GM23248 (cell line): ENCODE results near the gene H2BW2. TPM values are rescaled to one million over a fixed set of nuclear protein-coding genes. Genes with fewer than 3 reads are reported as not detected.

Experiments
- DNase-seq: peaks from one replicate; pipeline ENCODE4 v3.0.0-alpha.2; 2015
- H2AFZ ChIP-seq: fragments of 200-600 bp; sonication (generic); 2 replicates; pipeline ENCODE4 v1.6.1; 2016; ENCODE audit warnings: antibody characterized with exemption
- H3F3A ChIP-seq: fragments of 200-600 bp; sonication (generic); 2 replicates; pipeline ENCODE4 v1.6.1; 2016; ENCODE audit warnings: mild to moderate bottlenecking, antibody characterized with exemption, mixed run types; ENCODE audit not compliant: insufficient read depth
- H3K27ac ChIP-seq: fragments of 200-600 bp; sonication (generic); 2 replicates; pipeline ENCODE4 v1.5.1; 2016; ENCODE audit warnings: mild to moderate bottlenecking
- H3K27me3 ChIP-seq: fragments of 200-600 bp; sonication (generic); replicated peaks from 2 replicates; pipeline ENCODE4 v1.6.1; 2016; ENCODE audit warnings: mild to moderate bottlenecking; ENCODE audit not compliant: insufficient read depth
- H3K36me3 ChIP-seq: fragments of 200-600 bp; sonication (generic); 2 replicates; pipeline ENCODE4 v1.6.1; 2016; ENCODE audit warnings: low read depth, mild to moderate bottlenecking
- H3K4me1 ChIP-seq: fragments of 200-600 bp; sonication (generic); 2 replicates; pipeline ENCODE4 v1.6.1; 2016; ENCODE audit warnings: mild to moderate bottlenecking; ENCODE audit not compliant: insufficient read depth
- H3K4me2 ChIP-seq: fragments of 200-600 bp; sonication (generic); one replicate; pipeline ENCODE4 v1.6.1; 2016; ENCODE audit warnings: mild to moderate bottlenecking; ENCODE audit not compliant: unreplicated experiment
- H3K4me3 ChIP-seq: fragments of 200-600 bp; sonication (generic); 2 replicates; pipeline ENCODE4 v1.5.1; 2016; ENCODE audit warnings: mild to moderate bottlenecking
- H3K79me2 ChIP-seq: fragments of 200-600 bp; sonication (generic); 2 replicates; pipeline ENCODE4 v1.6.1; 2016; ENCODE audit warnings: mild to moderate bottlenecking; ENCODE audit not compliant: insufficient read depth
- H3K9ac ChIP-seq: fragments of 200-600 bp; sonication (generic); 2 replicates; pipeline ENCODE4 v1.6.1; 2016; ENCODE audit warnings: mild to moderate bottlenecking
- H3K9me2 ChIP-seq: fragments of 200-600 bp; sonication (generic); 2 replicates; pipeline ENCODE4 v1.6.1; 2016; ENCODE audit warnings: mixed run types, mild to moderate bottlenecking, moderate library complexity; ENCODE audit not compliant: insufficient read depth
- H3K9me3 ChIP-seq: fragments of 200-600 bp; sonication (generic); one replicate; pipeline ENCODE4 v1.6.1; 2017; ENCODE audit warnings: low read depth
- H4K20me1 ChIP-seq: fragments of 200-600 bp; sonication (generic); 2 replicates; pipeline ENCODE4 v1.6.0; 2016; ENCODE audit not compliant: insufficient read depth
- EZH2 ChIP-seq: fragments of 200-600 bp; sonication (generic); IDR thresholded peaks from 2 replicates; pipeline ENCODE4 v1.6.1; 2018; ENCODE audit warnings: antibody characterized with exemption, mild to moderate bottlenecking; ENCODE audit not compliant: insufficient read depth, poor library complexity, severe bottlenecking
- EZH2phosphoT487 ChIP-seq: fragments of 200-600 bp; sonication (generic); IDR thresholded peaks from 2 replicates; pipeline ENCODE4 v1.6.1; 2018; ENCODE audit warnings: antibody characterized with exemption, moderate library complexity, mild to moderate bottlenecking, low read depth; ENCODE audit not compliant: insufficient read depth
- WGBS, 2 experiments: methylation state at CpG; one replicate each; pipeline ENCODE4 v1.1.6; 2015 to 2017; ENCODE audit warnings: low lambda C conversion rate in 2 of 2, low coverage in 1 of 2; ENCODE audit errors: missing lambda C conversion rate in 2 of 2; 5-methylcytosine and 5-hydroxymethylcytosine counted together
- in situ Hi-C: fragments of 300-500 bp; cut with MboI; formaldehyde crosslinking; loops from 2 replicates; pipeline ENCODE4 v1.15.0; 2020
- polyA plus RNA-seq: library from polyadenylated mRNA; unstranded; fragments of >200 nt; fragmentation: Nextera tagmentation; extraction: Ambion mirVana; gene quantifications from 2 replicates; pipeline ENCODE4 v1.2.1, GENCODE V29; 2016
- total RNA-seq: library from RNA; depleted of rRNA; stranded (reverse); fragments of >200 nt; shearing (Covaris generic); gene quantifications from 2 replicates; pipeline ENCODE4 v1.2.3, GENCODE V29; 2014; rRNA removed

H2BW2 gene
- total and polyA plus RNA-seq, 2 experiments from 2014 or later = not detected

- Histone ChIP-seq H3K27ac (no peak overlapping the region), H3K27me3 (no peaks in the 10 kb centered on the region), H3K9me2 (no peaks in the 10 kb centered on the region), H3K4me1 (no peaks in the 10 kb centered on the region), H3K9me3 (no peaks in the 10 kb centered on the region), H4K20me1 (no peaks in the 10 kb centered on the region), H3K36me3 (no peaks in the 10 kb centered on the region), H3K9ac (no peak overlapping the region), H3F3A (no peaks in the 10 kb centered on the region), H3K4me2 (no peak overlapping the region), H3K79me2 (no peaks in the 10 kb centered on the region), H3K4me3 (no peak overlapping the region), H2AFZ (no peak overlapping the region)
- in situ Hi-C loops = no loop called here
- TF ChIP-seq EZH2 (no peak), EZH2phosphoT487 (no peak)
- DNase-seq = no peak
- WGBS, 2 experiments = 25 to 44% methylated on average over 1 of the region's 4 CpGs
Measured at GRCh38 chrX:104084063-104084462, 44.3 kb downstream of the H2BW2 start.

GRCh38 chrX:104084534-104085277 is 45.0 kb downstream of the H2BW2 start:
- no peaks in the 10 kb centered on the region for H3K9me3 ChIP-seq
- no peaks in the 10 kb centered on the region for H3F3A ChIP-seq
- H3K27me3 ChIP-seq = no peaks in the 10 kb centered on the region
- no peak for DNase-seq
- in situ Hi-C loops = no loop called here
- no peak overlapping the region for H3K9ac ChIP-seq
- no peaks in the 10 kb centered on the region for H3K79me2 ChIP-seq
- no peak overlapping the region for H2AFZ ChIP-seq
- H3K4me3 ChIP-seq = no peak overlapping the region
- 9 to 20% methylated on average over 1 to 2 of the region's 5 CpGs for WGBS, 2 experiments
- no peak overlapping the region for H3K4me2 ChIP-seq
- H3K36me3 ChIP-seq = no peaks in the 10 kb centered on the region
- H3K27ac ChIP-seq = no peak overlapping the region
- no peak for TF ChIP-seq EZH2phosphoT487
- no peak for TF ChIP-seq EZH2
- H3K4me1 ChIP-seq = no peaks in the 10 kb centered on the region
- H4K20me1 ChIP-seq = no peaks in the 10 kb centered on the region
- H3K9me2 ChIP-seq = no peaks in the 10 kb centered on the region

- Histone ChIP-seq H3K36me3 (no peaks in the 10 kb centered on the region), H3F3A (no peaks in the 10 kb centered on the region), H2AFZ (no peak overlapping the region), H3K9ac (no peak overlapping the region), H3K4me2 (no peak overlapping the region), H4K20me1 (no peaks in the 10 kb centered on the region), H3K27ac (no peak overlapping the region), H3K9me3 (no peaks in the 10 kb centered on the region), H3K27me3 (no peaks in the 10 kb centered on the region), H3K4me3 (no peak overlapping the region), H3K4me1 (no peaks in the 10 kb centered on the region), H3K9me2 (no peaks in the 10 kb centered on the region), H3K79me2 (no peaks in the 10 kb centered on the region)
- in situ Hi-C loops = no loop called here
- TF ChIP-seq EZH2 (no peak), EZH2phosphoT487 (no peak)
- WGBS, 2 experiments = 61% methylated on average over 6 of the region's 7 CpGs
- DNase-seq = no peak
Measured at GRCh38 chrX:104085477-104085876, 45.7 kb downstream of the H2BW2 start.

- no peaks in the 10 kb centered on the region for H3K9me3 ChIP-seq
- no peaks in the 10 kb centered on the region for H4K20me1 ChIP-seq
- H3K27me3 ChIP-seq = no peaks in the 10 kb centered on the region
- no peaks in the 10 kb centered on the region for H3K4me1 ChIP-seq
- H3K27ac ChIP-seq = no peak overlapping the region
- H3K4me3 ChIP-seq = no peak overlapping the region
- WGBS, 2 experiments = 48 to 53% methylated on average over 4 to 7 of the region's 7 CpGs
- H2AFZ ChIP-seq = no peak overlapping the region
- DNase-seq = no peak
- no peaks in the 10 kb centered on the region for H3K36me3 ChIP-seq
- H3K9me2 ChIP-seq = no peaks in the 10 kb centered on the region
- H3K79me2 ChIP-seq = no peaks in the 10 kb centered on the region
- no peak for TF ChIP-seq EZH2
- no peak overlapping the region for H3K9ac ChIP-seq
- H3F3A ChIP-seq = no peaks in the 10 kb centered on the region
- in situ Hi-C loops = no loop called here
- no peak overlapping the region for H3K4me2 ChIP-seq
Measured at GRCh38 chrX:104085919-104086318, 46.2 kb downstream of the H2BW2 start.

Other genes with a start within 250 kb of the H2BW2 start
- gene RAB9B, start 207.7 kb upstream of the H2BW2 start, total RNA-seq = 0.89 and 1.5 TPM in 2 replicates
- 0.80 and 0.81 TPM in 2 replicates for gene RAB9B, start 207.7 kb upstream of the H2BW2 start, polyA plus RNA-seq
- gene TMSB15B, start 77.3 kb upstream of the H2BW2 start, total RNA-seq = 0.63 and 1.4 TPM in 2 replicates
- 7.3 and 8.7 TPM in 2 replicates for gene TMSB15B, start 77.3 kb upstream of the H2BW2 start, polyA plus RNA-seq
- gene H2BW1, start 26.2 kb upstream of the H2BW2 start, total RNA-seq = not detected in 2 replicates
- gene H2BW1, start 26.2 kb upstream of the H2BW2 start, polyA plus RNA-seq = not detected in 2 replicates
- 1.8 and 4.1 TPM in 2 replicates for gene TMSB15C, start 36.3 kb downstream of the H2BW2 start, total RNA-seq
- 0.30 and 0.39 TPM in 2 replicates for gene TMSB15C, start 36.3 kb downstream of the H2BW2 start, polyA plus RNA-seq
- 1.4 TPM in 1 of 2 replicates, not detected in the other for gene ZCCHC18, start 72.6 kb downstream of the H2BW2 start, total RNA-seq
- 0.57 and 0.58 TPM in 2 replicates for gene ZCCHC18, start 72.6 kb downstream of the H2BW2 start, polyA plus RNA-seq
- 6.1 and 9.9 TPM in 2 replicates for gene SLC25A53, start 117.1 kb downstream of the H2BW2 start, total RNA-seq
- gene SLC25A53, start 117.1 kb downstream of the H2BW2 start, polyA plus RNA-seq = 6.0 and 6.2 TPM in 2 replicates
- gene FAM199X, start 126.5 kb downstream of the H2BW2 start, total RNA-seq = 16.1 and 16.9 TPM in 2 replicates
- 8.1 and 9.7 TPM in 2 replicates for gene FAM199X, start 126.5 kb downstream of the H2BW2 start, polyA plus RNA-seq
- gene ESX1, start 215.0 kb downstream of the H2BW2 start, total RNA-seq = not detected in 2 replicates
- not detected in 2 replicates for gene ESX1, start 215.0 kb downstream of the H2BW2 start, polyA plus RNA-seq